Progenitor cell of endocrine pancreas (in vitro differentiated cells): ENCODE results near the gene ZSCAN20. TPM values are rescaled to one million over a fixed set of nuclear protein-coding genes. Genes with fewer than 3 reads are reported as not detected.

Source experiments
- DNase-seq: peaks from one replicate; pipeline ENCODE4 v3.0.0; 2021; ENCODE audit warnings: low spot score; ENCODE audit not compliant: unreplicated experiment
- H3K27ac Mint-ChIP-seq: 2 replicates; pipeline ENCODE4 v1.8.0; 2021; ENCODE audit warnings: mild to moderate bottlenecking, moderate library complexity, mixed read lengths
- H3K27me3 Mint-ChIP-seq: 2 replicates; pipeline ENCODE4 v1.8.0; 2021; ENCODE audit warnings: mixed read lengths
- H3K36me3 Mint-ChIP-seq: 2 replicates; pipeline ENCODE4 v1.8.0; 2022; ENCODE audit warnings: mixed read lengths; ENCODE audit not compliant: insufficient read depth
- H3K4me1 Mint-ChIP-seq: 2 replicates; pipeline ENCODE4 v1.8.0; 2021; ENCODE audit warnings: low read depth, mixed read lengths
- H3K4me3 Mint-ChIP-seq: 2 replicates; pipeline ENCODE4 v1.8.0; 2021; ENCODE audit warnings: low read depth, mild to moderate bottlenecking, moderate library complexity, mixed read lengths
- H3K9me3 Mint-ChIP-seq: 2 replicates; pipeline ENCODE4 v1.8.0; 2021; ENCODE audit warnings: low read depth, mixed read lengths
- total RNA-seq: library from RNA; stranded (reverse); gene quantifications from 2 replicates; pipeline ENCODE4 v1.2.1, GENCODE V29; 2021
- TF ChIP-seq, protein P1 (sequence below): fragments of 200-600 bp; sonication (generic); IDR thresholded peaks from one replicate; pipeline ENCODE4 v1.5.0; 2021; ENCODE audit warnings: antibody characterized with exemption, mild to moderate bottlenecking; ENCODE audit not compliant: unreplicated experiment

ZSCAN20 gene
- total RNA-seq, 1 donor from 2014 or later, result 10.5 TPM

- no peak overlapping the region for H3K27ac Mint-ChIP-seq
- TF ChIP-seq, protein P1, sequence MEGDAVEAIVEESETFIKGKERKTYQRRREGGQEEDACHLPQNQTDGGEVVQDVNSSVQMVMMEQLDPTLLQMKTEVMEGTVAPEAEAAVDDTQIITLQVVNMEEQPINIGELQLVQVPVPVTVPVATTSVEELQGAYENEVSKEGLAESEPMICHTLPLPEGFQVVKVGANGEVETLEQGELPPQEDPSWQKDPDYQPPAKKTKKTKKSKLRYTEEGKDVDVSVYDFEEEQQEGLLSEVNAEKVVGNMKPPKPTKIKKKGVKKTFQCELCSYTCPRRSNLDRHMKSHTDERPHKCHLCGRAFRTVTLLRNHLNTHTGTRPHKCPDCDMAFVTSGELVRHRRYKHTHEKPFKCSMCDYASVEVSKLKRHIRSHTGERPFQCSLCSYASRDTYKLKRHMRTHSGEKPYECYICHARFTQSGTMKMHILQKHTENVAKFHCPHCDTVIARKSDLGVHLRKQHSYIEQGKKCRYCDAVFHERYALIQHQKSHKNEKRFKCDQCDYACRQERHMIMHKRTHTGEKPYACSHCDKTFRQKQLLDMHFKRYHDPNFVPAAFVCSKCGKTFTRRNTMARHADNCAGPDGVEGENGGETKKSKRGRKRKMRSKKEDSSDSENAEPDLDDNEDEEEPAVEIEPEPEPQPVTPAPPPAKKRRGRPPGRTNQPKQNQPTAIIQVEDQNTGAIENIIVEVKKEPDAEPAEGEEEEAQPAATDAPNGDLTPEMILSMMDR, result no peak
These were observed 38.7 kb upstream of the ZSCAN20 start for GRCh38 chr1:33433509-33434362.

DNA sequence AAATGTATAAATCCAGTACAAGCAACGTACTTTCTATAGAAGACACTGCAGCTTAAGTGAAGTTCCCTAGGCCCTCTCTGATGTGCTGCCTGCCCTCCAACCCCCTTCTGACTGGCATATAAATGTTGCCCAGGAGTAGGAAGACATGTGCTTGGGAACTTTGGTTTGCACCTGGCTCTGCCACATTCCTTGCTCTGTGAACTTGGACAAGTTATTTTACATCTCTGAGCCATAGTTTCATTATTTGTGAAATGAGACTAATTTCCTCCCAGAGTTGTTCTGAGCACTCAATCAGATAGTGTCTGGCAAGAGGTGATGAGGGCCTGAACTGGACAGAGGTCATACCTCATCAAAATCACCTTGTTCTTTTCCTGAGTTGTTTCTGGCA is 38.1 kb upstream of the ZSCAN20 start:
- no peak overlapping the region for H3K4me3 Mint-ChIP-seq
- H3K9me3 Mint-ChIP-seq, result no peaks in the 10 kb centered on the region

More at GRCh38 chr1:33433509-33434362, 38.7 kb upstream of the ZSCAN20 start:
- H3K36me3 Mint-ChIP-seq, result no peaks in the 10 kb centered on the region
- peaks cover 16% of the 10 kb centered on the region for H3K4me1 Mint-ChIP-seq
- no peak overlapping the region for H3K4me3 Mint-ChIP-seq
- no peaks in the 10 kb centered on the region for H3K27me3 Mint-ChIP-seq
- DNase-seq, result no peak
- no peaks in the 10 kb centered on the region for H3K9me3 Mint-ChIP-seq

DNA sequence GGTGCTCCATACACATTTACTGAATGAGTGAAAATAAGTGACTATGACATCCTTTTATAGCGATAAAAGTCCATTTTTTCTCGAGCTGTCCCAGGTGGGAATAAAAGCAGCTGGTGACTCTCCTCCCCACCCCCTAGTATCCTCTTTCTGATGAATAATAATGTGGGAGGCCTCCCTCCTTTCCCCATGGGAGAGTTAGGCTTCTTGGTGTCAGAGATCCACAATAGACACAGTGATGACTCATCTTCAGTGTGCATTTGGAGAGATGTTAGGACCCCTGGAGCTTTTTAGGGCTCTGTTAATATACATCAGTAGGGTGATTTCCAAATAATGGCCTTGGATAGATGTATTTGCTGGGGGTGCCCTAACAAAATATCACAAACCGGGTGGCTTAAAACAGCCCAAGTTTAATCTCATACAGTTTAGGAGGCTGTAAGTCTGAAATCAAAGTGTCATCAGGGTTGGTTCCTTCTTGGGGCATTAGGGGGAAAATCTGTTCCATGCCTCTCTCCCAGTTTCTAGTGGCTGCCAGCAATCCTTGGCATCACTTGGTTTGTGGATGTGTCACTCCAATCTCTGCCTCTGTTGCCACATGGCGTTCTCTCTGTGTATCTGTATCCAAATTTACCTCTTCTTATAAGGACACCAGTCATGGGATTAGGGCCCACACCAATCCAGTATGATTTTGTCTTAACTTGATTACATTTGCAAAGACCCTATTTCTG is 37.2 kb upstream of the ZSCAN20 start:
- Mint-ChIP-seq H3K4me1 (peaks cover 19% of the 10 kb centered on the region), H3K4me3 (no peak overlapping the region), H3K9me3 (no peaks in the 10 kb centered on the region), H3K27me3 (no peaks in the 10 kb centered on the region), H3K27ac (no peak overlapping the region), H3K36me3 (no peaks in the 10 kb centered on the region)
- no peak for DNase-seq
- TF ChIP-seq, protein P1, result no peak

More for the DNA sequence above, 38.1 kb upstream of the ZSCAN20 start:
- no peaks in the 10 kb centered on the region for H3K27me3 Mint-ChIP-seq
- H3K4me1 Mint-ChIP-seq, result peaks cover 16% of the 10 kb centered on the region
- TF ChIP-seq, protein P1, result no peak
- no peak for DNase-seq
- H3K27ac Mint-ChIP-seq, result no peak overlapping the region
- no peaks in the 10 kb centered on the region for H3K36me3 Mint-ChIP-seq

DNA sequence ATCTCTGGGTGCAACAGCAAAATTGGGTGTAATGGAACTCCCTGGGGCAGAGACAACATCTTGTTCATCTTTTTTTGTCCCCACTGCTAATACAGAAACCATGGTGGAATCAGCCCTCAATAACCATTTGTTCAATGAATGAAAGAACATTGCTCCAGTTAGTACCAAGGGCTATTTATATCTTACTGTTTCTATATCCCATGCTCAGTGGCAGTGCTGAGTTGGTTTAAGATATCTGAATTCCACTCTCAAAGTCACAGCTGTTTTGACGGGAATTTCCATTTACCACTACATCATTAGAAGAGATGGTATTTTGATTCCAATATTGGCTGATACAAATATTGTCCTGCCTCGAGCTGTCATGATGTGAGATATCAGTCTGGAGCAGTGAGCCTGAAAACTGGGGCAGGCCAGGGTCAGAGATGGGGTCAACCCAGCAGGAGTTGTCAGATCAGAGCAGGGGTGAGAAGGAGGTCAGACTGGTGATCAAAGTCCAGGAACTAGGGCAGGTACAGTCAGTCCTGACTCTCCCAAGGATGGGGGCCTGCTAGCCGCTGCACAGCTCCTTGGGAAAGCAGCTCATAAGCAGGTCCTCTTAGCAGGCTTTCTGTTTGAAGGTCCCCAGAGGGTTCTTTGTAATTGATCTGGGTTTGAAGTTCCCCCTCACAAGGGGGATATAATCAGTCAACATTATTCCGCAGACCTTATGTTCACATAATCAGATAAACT is 35.7 kb upstream of the ZSCAN20 start:
- peaks cover 19% of the 10 kb centered on the region for H3K4me1 Mint-ChIP-seq
- H3K36me3 Mint-ChIP-seq, result no peaks in the 10 kb centered on the region
- H3K27me3 Mint-ChIP-seq, result no peaks in the 10 kb centered on the region
- DNase-seq, result no peak
- TF ChIP-seq, protein P1, result no peak
- no peaks in the 10 kb centered on the region for H3K9me3 Mint-ChIP-seq
- no peak overlapping the region for H3K4me3 Mint-ChIP-seq
- no peak overlapping the region for H3K27ac Mint-ChIP-seq
